ENCODE measurements around the gene CUBN. TPM values are rescaled to one million over a fixed set of nuclear protein-coding genes. Genes with fewer than 3 reads are reported as not detected.

The CUBN gene
- total RNA-seq, 1 experiment from 2014 or later: 0.07 TPM

DNA sequence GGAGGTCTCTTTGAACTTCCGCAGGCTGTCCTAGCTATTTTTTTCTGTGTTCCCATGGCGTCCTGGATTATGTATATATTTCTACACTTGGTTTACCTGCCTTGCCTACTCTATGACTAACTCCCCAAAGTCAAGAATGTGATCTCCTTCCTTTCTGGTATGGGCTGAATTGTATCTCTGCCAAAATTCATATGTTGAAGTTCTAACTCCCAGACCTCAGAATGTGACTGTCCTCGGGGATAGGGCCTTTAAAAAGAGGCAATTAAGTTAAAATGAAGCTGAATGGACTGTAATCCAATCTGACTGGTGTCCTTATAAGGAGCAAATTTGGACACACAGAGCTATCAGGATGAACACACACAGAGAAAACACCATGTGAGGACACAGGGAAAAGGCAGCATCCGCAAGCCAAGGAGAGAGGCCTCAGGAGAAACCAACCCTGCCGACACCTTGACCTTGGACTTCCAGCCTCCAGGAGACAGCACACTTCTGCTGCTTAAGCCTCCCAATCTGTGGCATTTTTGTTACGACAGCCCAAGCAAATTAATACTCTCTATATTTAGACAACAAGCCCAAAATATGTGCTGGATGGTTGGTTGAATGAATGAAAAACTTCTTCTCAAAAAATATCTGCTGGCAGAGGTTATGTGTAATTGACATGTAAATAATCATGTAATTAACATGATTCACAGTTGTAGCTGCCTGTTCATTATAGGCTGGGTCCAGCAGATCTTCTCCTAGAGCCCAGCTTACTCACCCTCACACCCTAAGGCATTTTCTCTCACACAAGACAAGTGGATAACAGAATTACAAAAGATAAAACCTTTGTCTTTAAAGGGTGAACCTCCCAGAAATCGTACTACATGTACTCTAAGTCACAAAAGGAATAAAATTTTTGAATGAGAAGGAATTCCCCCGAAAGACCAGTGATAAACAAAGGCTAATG is 123.7 kb downstream of the CUBN start:
- DNase-seq: no peak
- Histone ChIP-seq H3K4me2 (no peak overlapping the region), H3K27ac (no peak overlapping the region), H3K4me1 (replicated peaks; ENCODE audit: insufficient read depth) (no peaks in the 10 kb centered on the region), H3K27me3 (ENCODE audit: insufficient read depth, low read depth) (no peaks in the 10 kb centered on the region), H3K79me2 (ENCODE audit: low read depth) (no peaks in the 10 kb centered on the region), H3K9me2 (ENCODE audit: insufficient read depth) (no peaks in the 10 kb centered on the region), H4K20me1 (ENCODE audit: insufficient read depth) (no peaks in the 10 kb centered on the region), H3K4me3 (no peak overlapping the region), H3F3A (ENCODE audit: insufficient read depth, low read depth) (no peaks in the 10 kb centered on the region), H3K9me3 (ENCODE audit: insufficient read depth, low read depth) (no peaks in the 10 kb centered on the region), H3K36me3 (ENCODE audit: low read depth) (no peaks in the 10 kb centered on the region), H2AFZ (no peak overlapping the region)
- POLR2A ChIA-PET (ENCODE audit: unreplicated experiment): interaction anchor here (0.5 kb wide), 1 partner anchor 57 kb away, joined by 3 read pairs; no protein-coding TSS in a partner anchor
- no TSS peak for BruUV-seq (replicated peaks)
- intact Hi-C loops (cut with micrococcal nuclease; ENCODE audit: unreplicated experiment): no loop called here
- CTCF ChIA-PET: no interaction called here
- TF ChIP-seq, protein P1, sequence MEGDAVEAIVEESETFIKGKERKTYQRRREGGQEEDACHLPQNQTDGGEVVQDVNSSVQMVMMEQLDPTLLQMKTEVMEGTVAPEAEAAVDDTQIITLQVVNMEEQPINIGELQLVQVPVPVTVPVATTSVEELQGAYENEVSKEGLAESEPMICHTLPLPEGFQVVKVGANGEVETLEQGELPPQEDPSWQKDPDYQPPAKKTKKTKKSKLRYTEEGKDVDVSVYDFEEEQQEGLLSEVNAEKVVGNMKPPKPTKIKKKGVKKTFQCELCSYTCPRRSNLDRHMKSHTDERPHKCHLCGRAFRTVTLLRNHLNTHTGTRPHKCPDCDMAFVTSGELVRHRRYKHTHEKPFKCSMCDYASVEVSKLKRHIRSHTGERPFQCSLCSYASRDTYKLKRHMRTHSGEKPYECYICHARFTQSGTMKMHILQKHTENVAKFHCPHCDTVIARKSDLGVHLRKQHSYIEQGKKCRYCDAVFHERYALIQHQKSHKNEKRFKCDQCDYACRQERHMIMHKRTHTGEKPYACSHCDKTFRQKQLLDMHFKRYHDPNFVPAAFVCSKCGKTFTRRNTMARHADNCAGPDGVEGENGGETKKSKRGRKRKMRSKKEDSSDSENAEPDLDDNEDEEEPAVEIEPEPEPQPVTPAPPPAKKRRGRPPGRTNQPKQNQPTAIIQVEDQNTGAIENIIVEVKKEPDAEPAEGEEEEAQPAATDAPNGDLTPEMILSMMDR (conservative IDR thresholded peaks at IDR 0.05): no peak
- TF ChIP-seq EZH2 (IDR thresholded peaks at IDR 0.05; ENCODE audit: low read depth): no peak

DNA sequence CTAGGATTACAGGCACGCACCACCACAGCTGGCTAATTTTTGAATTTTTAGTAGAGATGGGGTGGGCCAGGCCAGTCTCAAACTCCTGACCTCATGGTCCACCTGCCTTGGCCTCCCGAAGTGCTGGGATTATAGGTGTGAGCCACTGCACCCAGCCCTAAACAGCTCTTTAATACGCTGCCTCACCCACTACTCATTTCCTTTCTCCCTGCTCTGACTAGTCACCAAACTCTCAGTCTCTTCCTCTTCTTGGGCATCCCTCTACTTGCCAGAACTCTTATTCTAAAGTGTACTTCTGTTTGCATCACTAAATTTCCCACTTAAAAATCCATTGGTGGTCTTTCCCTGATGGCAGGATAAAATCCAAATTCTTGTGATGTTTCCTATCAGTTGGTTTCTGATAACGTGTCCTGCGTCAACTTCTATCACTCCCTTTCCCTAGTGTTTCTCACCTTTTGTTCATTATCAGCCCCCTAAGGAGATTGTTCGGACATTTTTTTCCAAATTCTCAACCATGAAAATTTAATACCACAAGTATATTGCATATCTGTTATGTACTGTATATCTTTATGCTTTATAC is 124.7 kb downstream of the CUBN start:
- TF ChIP-seq, protein P1 (conservative IDR thresholded peaks at IDR 0.05): no peak
- no peak for TF ChIP-seq EZH2 (IDR thresholded peaks at IDR 0.05; ENCODE audit: low read depth)
- no peak overlapping the region for H3K27ac ChIP-seq
- H3K4me3 ChIP-seq: no peak overlapping the region
- ChIA-PET POLR2A (ENCODE audit: unreplicated experiment) (no interaction called here), CTCF (no interaction called here)
- no peak for DNase-seq
- intact Hi-C loops (cut with micrococcal nuclease; ENCODE audit: unreplicated experiment): no loop called here
- no peaks in the 10 kb centered on the region for H3K4me1 ChIP-seq (replicated peaks; ENCODE audit: insufficient read depth)
- H3K9me2 ChIP-seq (ENCODE audit: insufficient read depth): no peaks in the 10 kb centered on the region
- no peaks in the 10 kb centered on the region for H3K27me3 ChIP-seq (ENCODE audit: insufficient read depth, low read depth)
- BruUV-seq (replicated peaks): no TSS peak
- H3K36me3 ChIP-seq (ENCODE audit: low read depth): no peaks in the 10 kb centered on the region
- H3K79me2 ChIP-seq (ENCODE audit: low read depth): no peaks in the 10 kb centered on the region
- no peak overlapping the region for H3K4me2 ChIP-seq
- no peaks in the 10 kb centered on the region for H4K20me1 ChIP-seq (ENCODE audit: insufficient read depth)
- no peak overlapping the region for H2AFZ ChIP-seq
- no peaks in the 10 kb centered on the region for H3K9me3 ChIP-seq (ENCODE audit: insufficient read depth, low read depth)
- no peaks in the 10 kb centered on the region for H3F3A ChIP-seq (ENCODE audit: insufficient read depth, low read depth)

DNA sequence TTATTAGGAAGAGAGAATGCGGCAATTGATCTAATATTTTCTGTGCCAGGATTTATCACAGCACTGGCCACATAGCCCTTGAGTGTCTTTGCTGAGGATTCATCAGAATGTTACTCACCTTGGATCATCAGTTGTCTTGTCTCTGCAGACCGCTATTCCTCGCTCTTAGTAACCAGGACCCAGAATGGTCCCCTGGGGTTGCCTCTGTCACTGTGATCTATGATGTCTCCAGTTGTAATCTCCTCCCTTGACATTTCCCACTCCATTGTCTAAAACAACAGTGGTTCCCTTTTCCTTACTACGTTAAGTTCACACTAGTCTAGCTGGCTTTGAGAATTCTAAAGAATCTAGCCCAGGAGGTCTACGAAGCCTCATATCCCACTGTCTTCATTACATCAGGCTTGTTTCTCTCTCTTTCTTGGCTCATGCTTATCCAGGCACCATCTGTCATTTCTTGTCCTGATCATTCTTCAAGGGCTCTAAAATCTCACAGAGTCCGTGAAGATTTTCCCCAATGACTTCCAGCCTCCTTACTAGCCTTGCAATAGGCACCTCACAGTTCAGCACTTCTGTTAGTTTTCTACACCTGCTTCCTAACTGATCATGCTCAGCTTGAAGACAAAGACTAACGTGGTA is 125.8 kb downstream of the CUBN start:
- BruUV-seq (replicated peaks): no TSS peak

More for the DNA sequence above, 125.8 kb downstream of the CUBN start:
- Histone ChIP-seq H3K79me2 (ENCODE audit: low read depth) (no peaks in the 10 kb centered on the region), H3F3A (ENCODE audit: insufficient read depth, low read depth) (no peaks in the 10 kb centered on the region), H3K9me3 (ENCODE audit: insufficient read depth, low read depth) (no peaks in the 10 kb centered on the region), H4K20me1 (ENCODE audit: insufficient read depth) (no peaks in the 10 kb centered on the region), H3K36me3 (ENCODE audit: low read depth) (no peaks in the 10 kb centered on the region), H3K4me3 (no peak overlapping the region), H3K4me2 (no peak overlapping the region), H3K4me1 (replicated peaks; ENCODE audit: insufficient read depth) (no peaks in the 10 kb centered on the region), H3K27ac (no peak overlapping the region), H3K9me2 (ENCODE audit: insufficient read depth) (no peaks in the 10 kb centered on the region), H2AFZ (no peak overlapping the region), H3K27me3 (ENCODE audit: insufficient read depth, low read depth) (no peaks in the 10 kb centered on the region)
- POLR2A ChIA-PET (ENCODE audit: unreplicated experiment): no interaction called here
- TF ChIP-seq EZH2 (IDR thresholded peaks at IDR 0.05; ENCODE audit: low read depth): no peak
- TF ChIP-seq, protein P1 (conservative IDR thresholded peaks at IDR 0.05): no peak
- CTCF ChIA-PET: no interaction called here
- DNase-seq: no peak
- intact Hi-C loops (cut with micrococcal nuclease; ENCODE audit: unreplicated experiment): loop anchor here (1.0 kb wide), 1 partner anchor 227 kb away; no protein-coding TSS in a partner anchor
